ENCODE measurements around the gene STX8.
"Not testable (repeated sequence)": the region's sequence is repeated elsewhere in the genome, so short reads cannot be mapped to it uniquely, and the experiment has no call there.

Gene STX8

DNA sequence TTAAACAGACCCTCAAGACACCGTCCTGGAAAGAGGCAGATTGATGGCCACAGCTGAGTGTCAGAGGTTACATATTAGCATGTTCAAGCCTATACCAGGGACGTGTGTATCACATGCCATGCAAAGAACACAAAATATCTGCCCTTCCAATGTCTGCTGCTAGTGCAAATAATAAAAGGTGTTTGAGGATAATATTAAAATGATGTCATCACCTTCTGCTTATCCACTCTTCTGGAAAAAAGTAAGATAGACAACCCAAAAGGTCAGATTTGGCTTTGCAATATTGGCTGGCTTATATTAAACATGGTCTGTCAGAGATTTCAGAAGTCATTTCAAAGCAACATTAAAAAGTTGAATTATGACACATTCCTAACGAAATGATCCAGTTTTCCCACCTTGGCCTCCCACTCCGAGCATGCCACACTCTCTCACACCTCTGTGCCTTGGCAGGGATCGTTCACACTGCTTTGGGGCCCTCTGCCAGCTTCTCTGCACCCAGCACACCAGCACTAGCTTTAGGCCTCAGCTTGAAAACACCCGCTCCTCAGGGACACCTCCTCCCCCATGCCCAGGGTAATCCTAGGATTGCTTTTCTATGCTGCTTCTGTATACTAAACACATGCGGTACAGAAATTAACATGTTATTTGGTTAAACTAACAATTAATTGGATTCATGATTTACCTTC is 306.1 kb downstream of the STX8 start:
- Histone ChIP-seq H3K9ac (ENCODE audit: low read depth, low read length) (no peak overlapping the region), H3K27me3 (ENCODE audit: control insufficient read depth, insufficient read depth, low read length) (no peaks in the 10 kb centered on the region), H3K4me3 (ENCODE audit: low read length) (no peak overlapping the region), H3K36me3 (ENCODE audit: insufficient read depth, low read length) (no peaks in the 10 kb centered on the region), H3K4me2 (ENCODE audit: low read length) (no peak overlapping the region), H3K9me3 (replicated peaks; ENCODE audit: low read length) (no peaks in the 10 kb centered on the region), H3K4me1 (ENCODE audit: control insufficient read depth, insufficient read depth, low read length) (peaks cover 12% of the 10 kb centered on the region)

DNA sequence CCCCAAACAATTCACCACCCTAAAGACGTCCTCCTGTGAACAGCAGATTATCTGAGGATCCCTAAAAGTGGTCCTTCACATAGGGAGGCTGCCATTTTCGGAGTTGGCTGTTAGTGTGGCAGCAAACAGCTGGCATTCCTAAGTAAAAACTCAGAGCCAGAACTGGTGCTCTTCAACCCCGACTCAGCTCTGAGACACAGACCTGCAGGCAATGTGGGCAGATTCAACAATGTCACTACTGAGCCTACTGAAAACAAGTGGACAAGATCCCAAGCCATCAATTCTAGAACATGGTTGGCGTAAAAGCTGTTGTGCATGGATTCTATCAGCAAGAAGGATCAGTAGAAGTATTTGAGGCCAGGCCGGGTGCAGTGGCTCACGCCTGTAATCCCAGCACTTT is 307.1 kb downstream of the STX8 start:
- no peaks in the 10 kb centered on the region for H3K9me3 ChIP-seq (replicated peaks; ENCODE audit: low read length)
- no peak overlapping the region for H3K4me2 ChIP-seq (ENCODE audit: low read length)
- H3K4me1 ChIP-seq (ENCODE audit: control insufficient read depth, insufficient read depth, low read length): peaks cover 10% of the 10 kb centered on the region
- no peak overlapping the region for H3K9ac ChIP-seq (ENCODE audit: low read depth, low read length)
- H3K27me3 ChIP-seq (ENCODE audit: control insufficient read depth, insufficient read depth, low read length): no peaks in the 10 kb centered on the region
- H3K36me3 ChIP-seq (ENCODE audit: insufficient read depth, low read length): no peaks in the 10 kb centered on the region
- no peak overlapping the region for H3K4me3 ChIP-seq (ENCODE audit: low read length)

DNA sequence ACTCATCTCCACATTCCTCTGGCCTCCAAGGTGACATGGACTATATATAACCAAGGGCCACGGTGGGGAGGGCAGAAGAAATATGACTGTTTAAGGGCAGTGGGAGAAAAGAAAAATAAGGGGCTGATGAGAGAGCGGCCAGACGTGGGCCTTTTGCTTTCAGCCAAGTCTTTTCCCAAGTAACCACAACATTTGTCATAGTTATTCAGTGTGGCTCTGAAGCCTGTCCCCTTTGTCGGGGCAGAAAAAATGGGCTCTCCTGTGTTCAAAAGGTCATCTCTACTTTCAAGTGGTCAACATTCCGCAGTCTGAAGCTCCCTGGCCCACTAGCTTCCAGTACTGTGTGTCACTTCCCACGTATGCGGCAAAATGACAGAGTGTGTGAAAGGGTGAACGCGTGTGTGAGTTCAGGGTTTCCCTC is 308.9 kb downstream of the STX8 start:
- H3K9ac ChIP-seq (ENCODE audit: low read depth, low read length): no peak overlapping the region
- H3K4me2 ChIP-seq (ENCODE audit: low read length): no peak overlapping the region
- no peak overlapping the region for H3K4me3 ChIP-seq (ENCODE audit: low read length)
- H3K9me3 ChIP-seq (replicated peaks; ENCODE audit: low read length): no peaks in the 10 kb centered on the region
- no peaks in the 10 kb centered on the region for H3K36me3 ChIP-seq (ENCODE audit: insufficient read depth, low read length)
- peaks cover 4% of the 10 kb centered on the region for H3K4me1 ChIP-seq (ENCODE audit: control insufficient read depth, insufficient read depth, low read length)
- no peaks in the 10 kb centered on the region for H3K27me3 ChIP-seq (ENCODE audit: control insufficient read depth, insufficient read depth, low read length)

DNA sequence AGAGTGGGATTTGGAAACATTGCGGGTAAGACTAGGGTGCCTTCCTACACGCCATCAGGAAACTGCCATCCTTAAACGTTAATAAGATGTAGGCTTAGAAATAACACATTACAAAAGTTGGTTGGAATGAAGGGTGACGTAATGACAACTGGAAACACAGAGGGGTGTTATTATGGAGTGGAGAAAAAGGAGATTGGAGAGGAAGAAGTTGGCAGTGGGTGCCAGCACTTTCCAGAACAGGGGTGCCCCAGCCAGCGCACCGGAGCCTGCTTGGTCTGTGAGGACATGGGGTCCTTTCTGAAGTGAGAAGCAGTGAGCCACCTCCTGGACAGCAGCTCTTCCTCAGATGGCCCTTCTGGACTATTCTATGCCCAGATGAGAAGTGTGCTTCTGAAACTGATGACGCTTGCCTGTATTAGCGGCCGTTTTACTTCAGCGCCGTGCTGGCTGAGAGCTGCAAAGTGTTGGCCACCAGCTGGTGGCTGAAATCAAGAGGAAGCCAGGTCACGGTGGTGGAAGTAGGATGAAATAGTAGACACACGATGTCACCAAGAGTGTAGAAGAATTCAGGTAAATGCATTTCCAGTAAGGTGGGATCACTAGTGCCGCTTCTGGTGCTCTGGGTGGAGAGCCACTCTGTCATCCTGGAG is 309.5 kb downstream of the STX8 start:
- H3K4me2 ChIP-seq (ENCODE audit: low read length): no peak overlapping the region
- no peak overlapping the region for H3K9ac ChIP-seq (ENCODE audit: low read depth, low read length)
- no peak overlapping the region for H3K4me3 ChIP-seq (ENCODE audit: low read length)
- H3K9me3 ChIP-seq (replicated peaks; ENCODE audit: low read length): no peaks in the 10 kb centered on the region
- H3K36me3 ChIP-seq (ENCODE audit: insufficient read depth, low read length): no peaks in the 10 kb centered on the region
- no peaks in the 10 kb centered on the region for H3K27me3 ChIP-seq (ENCODE audit: control insufficient read depth, insufficient read depth, low read length)
- H3K4me1 ChIP-seq (ENCODE audit: control insufficient read depth, insufficient read depth, low read length): peaks cover 3% of the 10 kb centered on the region

DNA sequence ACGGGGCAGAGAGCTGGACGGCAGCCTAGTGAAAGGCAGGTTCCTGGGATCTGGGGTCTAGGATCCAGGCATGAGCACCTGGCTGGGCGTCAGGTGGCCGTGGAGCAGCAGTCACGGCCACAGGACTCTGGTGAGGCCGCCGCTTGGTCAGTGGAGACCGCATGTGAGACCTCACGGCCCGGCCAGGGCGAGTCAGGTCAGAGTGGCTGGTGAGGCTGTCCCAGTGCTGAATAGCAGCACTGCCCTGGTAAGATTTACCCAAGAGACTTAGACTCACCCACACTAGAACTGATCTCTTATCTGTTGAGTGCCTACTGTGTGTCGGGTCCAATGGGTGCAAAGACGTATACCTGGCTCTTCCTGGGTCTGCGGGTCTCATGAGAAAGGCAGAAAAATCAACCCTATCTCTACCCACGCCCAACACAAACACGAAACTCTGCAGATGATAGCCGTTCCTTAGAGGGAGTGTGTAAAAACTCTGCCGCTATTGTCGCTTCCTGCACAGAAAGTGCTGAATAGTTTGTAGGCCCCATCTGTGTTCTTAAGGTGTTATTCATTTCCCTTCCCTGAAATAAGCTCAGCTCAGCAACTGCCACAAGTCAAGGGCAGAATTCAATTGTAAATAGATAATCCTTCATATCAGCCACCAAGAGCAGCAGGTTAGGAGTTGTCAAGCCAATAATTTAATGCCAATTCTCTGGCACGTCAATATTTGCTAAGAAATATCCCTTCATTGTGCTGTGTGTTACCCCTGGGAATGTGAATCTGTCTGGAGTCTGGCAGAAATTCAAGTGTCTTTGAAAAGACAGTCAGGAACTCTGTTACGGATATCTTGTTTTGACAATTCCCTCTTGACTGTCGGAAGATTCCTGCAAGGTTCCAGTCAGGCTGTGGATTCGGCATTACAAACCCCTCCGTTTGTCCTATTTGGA is 314.3 kb downstream of the STX8 start:
- H3K9ac ChIP-seq (ENCODE audit: low read depth, low read length): no peak overlapping the region
- H3K4me2 ChIP-seq (ENCODE audit: low read length): no peak overlapping the region
- H3K4me3 ChIP-seq (ENCODE audit: low read length): no peak overlapping the region
- H3K27me3 ChIP-seq (ENCODE audit: control insufficient read depth, insufficient read depth, low read length): no peaks in the 10 kb centered on the region
- no peaks in the 10 kb centered on the region for H3K9me3 ChIP-seq (replicated peaks; ENCODE audit: low read length)
- peaks cover 3% of the 10 kb centered on the region for H3K4me1 ChIP-seq (ENCODE audit: control insufficient read depth, insufficient read depth, low read length)
- no peaks in the 10 kb centered on the region for H3K36me3 ChIP-seq (ENCODE audit: insufficient read depth, low read length)

DNA sequence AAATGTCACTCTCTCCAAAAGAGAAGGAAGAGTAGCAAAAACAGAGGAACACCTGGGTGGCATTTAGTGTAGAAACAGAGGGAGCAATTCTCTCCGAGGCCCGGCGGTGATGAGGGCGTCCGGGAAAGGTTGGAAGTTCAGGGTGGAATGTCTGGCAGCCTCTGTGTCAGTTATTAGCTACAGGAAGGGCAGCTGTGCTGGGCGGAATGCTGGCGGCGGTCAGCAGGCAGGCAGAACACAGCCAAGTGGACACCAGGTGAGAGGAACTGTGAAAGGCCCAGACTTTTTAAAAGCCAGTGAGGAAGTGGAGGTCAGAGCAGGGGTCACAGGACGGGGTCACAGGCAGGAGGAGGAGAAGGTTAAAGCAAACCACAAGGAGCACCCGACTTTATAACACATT is 316.2 kb downstream of the STX8 start:
- H3K4me1 ChIP-seq (ENCODE audit: control insufficient read depth, insufficient read depth, low read length): no peaks in the 10 kb centered on the region
- no peak overlapping the region for H3K4me2 ChIP-seq (ENCODE audit: low read length)
- no peak overlapping the region for H3K9ac ChIP-seq (ENCODE audit: low read depth, low read length)
- no peaks in the 10 kb centered on the region for H3K36me3 ChIP-seq (ENCODE audit: insufficient read depth, low read length)
- H3K9me3 ChIP-seq (replicated peaks; ENCODE audit: low read length): no peaks in the 10 kb centered on the region
- no peaks in the 10 kb centered on the region for H3K27me3 ChIP-seq (ENCODE audit: control insufficient read depth, insufficient read depth, low read length)
- H3K4me3 ChIP-seq (ENCODE audit: low read length): no peak overlapping the region

DNA sequence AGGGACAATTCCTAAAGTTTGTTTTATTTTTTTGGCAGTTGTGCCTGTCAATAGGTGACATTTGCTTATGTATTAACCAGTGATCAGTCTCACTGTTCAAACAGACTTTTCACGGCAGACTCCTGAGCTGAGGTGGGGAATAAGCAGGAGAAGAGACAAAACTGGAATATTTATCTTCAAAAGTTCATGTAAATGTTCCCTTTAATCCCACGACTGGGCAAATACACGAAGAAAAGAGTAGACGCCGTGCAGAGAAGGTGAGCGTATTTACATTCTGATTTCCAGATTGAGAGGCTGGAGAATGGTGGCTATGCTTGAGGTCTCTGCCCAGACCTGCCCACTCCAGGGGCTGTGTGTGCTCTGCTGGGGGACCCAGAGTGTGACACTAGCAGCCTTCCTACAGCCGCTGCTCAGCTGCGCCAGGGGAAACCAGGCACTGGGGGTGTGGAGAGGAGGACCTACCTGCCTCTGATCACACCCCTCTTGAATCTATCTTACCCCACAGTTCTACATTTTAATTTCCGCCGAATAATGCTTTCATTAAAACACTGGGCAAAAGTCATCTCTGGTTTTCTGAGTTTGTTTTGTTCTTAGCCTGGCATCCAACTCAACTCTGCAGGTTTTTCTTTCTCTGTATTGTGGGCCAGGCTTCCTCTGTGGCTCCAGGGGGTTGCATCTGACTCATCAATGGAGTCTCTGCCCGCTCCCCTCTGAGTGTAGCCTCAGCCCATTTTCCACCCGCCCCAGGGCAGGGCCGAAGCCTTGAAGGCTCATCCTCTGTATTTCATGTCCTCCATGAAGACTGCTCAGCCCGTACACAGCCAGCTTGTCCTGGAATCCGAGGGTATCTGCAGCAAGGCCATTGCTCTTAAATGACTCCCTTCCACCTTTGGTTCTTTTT is 317.3 kb downstream of the STX8 start:
- no peaks in the 10 kb centered on the region for H3K4me1 ChIP-seq (ENCODE audit: control insufficient read depth, insufficient read depth, low read length)
- H3K4me3 ChIP-seq (ENCODE audit: low read length): no peak overlapping the region
- H3K27me3 ChIP-seq (ENCODE audit: control insufficient read depth, insufficient read depth, low read length): no peaks in the 10 kb centered on the region

DNA sequence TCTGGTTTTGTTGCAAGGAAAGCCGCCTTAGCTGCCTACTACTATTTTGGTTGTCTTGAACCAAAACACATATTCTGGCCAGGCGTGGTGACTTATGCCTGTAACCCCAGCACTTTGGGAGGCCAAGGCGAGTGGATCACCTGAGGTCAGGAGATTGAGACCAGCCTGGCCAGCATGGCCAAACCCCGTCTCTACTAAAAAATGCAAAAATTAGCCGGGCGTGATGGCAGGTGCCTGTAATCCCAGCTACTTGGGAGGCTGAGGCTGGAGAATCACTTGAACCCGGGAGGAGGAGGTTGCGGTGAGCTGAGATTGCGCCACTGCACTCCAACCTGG is 318.0 kb downstream of the STX8 start:
- H3K27me3 ChIP-seq (ENCODE audit: control insufficient read depth, insufficient read depth, low read length); H3K9me3 ChIP-seq (replicated peaks; ENCODE audit: low read length); H3K4me2 ChIP-seq (ENCODE audit: low read length); H3K9ac ChIP-seq (ENCODE audit: low read depth, low read length); H3K4me3 ChIP-seq (ENCODE audit: low read length); H3K4me1 ChIP-seq (ENCODE audit: control insufficient read depth, insufficient read depth, low read length); H3K36me3 ChIP-seq (ENCODE audit: insufficient read depth, low read length): not testable (repeated sequence)

More for the DNA sequence above, 317.3 kb downstream of the STX8 start:
- Histone ChIP-seq H3K9me3 (replicated peaks; ENCODE audit: low read length) (no peaks in the 10 kb centered on the region), H3K36me3 (ENCODE audit: insufficient read depth, low read length) (no peaks in the 10 kb centered on the region), H3K9ac (ENCODE audit: low read depth, low read length) (no peak overlapping the region), H3K4me2 (ENCODE audit: low read length) (no peak overlapping the region)

DNA sequence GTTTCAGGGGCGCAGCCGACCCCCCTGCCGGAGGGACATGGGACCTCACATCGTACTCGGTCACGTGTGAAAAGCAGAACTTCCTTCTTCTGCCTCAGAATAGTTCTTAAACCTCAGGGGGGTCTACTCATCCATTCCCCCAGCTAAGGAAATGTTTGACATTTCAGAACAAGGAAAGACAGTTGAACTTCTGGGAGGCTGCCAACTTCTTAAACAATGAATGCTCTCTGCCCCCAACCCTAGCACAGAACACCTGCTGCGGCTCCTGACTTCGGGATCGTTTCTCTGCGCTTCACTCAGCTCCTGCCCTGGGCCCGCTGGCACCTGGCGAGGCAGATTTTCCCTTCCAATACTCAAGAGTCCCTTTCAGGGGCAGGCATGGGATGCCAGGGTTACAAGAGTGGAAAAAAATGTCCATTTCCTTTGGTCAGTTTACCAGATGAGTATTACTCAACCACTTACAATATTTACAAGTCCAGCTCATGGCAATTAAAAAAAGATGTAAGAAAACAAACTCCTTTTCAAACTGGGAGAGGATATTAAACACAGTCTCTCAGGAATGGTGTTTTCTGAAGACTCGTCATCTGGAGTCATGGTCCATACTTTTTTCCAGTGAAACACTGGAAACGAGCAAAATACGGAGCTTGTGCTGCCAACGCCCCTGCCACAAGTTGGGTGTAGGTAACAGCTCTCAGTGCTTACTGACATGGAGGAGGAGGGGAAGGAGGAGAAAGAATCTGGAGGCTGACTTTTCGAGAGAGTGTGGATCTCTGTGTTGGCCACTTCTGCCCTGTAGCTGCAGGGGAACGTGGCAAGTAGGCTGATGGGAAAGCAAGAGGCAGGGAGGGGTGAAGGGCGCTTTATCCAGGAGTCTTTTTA is 318.6 kb downstream of the STX8 start:
- no peak overlapping the region for H3K4me2 ChIP-seq (ENCODE audit: low read length)

DNA sequence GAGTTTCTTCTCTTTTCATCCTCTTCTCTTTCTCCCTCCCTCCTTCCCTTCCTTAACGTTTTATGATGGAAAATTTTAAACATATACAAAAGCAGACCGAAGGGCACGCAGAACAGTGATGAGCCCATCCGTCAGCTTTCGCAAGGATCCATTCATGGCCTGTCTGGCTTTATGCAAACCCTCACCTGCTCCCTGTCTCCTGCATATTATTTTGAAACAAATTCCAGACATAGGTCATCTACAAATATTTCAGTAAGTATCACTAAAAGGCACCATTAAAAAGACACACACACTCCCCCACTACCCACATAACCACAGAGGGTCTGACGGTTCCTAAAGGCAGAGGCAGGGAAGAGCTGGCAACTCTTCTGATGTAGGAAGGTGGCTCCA is 319.3 kb downstream of the STX8 start:
- Histone ChIP-seq H3K27me3 (ENCODE audit: control insufficient read depth, insufficient read depth, low read length) (no peaks in the 10 kb centered on the region), H3K4me1 (ENCODE audit: control insufficient read depth, insufficient read depth, low read length) (no peaks in the 10 kb centered on the region)

More for the DNA sequence above, 318.6 kb downstream of the STX8 start:
- H3K27me3 ChIP-seq (ENCODE audit: control insufficient read depth, insufficient read depth, low read length): no peaks in the 10 kb centered on the region
- H3K9me3 ChIP-seq (replicated peaks; ENCODE audit: low read length): no peaks in the 10 kb centered on the region
- no peak overlapping the region for H3K4me3 ChIP-seq (ENCODE audit: low read length)
- H3K36me3 ChIP-seq (ENCODE audit: insufficient read depth, low read length): no peaks in the 10 kb centered on the region
- no peaks in the 10 kb centered on the region for H3K4me1 ChIP-seq (ENCODE audit: control insufficient read depth, insufficient read depth, low read length)
- H3K9ac ChIP-seq (ENCODE audit: low read depth, low read length): no peak overlapping the region

More for the DNA sequence above, 319.3 kb downstream of the STX8 start:
- H3K4me3 ChIP-seq (ENCODE audit: low read length): no peak overlapping the region
- no peak overlapping the region for H3K4me2 ChIP-seq (ENCODE audit: low read length)
- H3K9ac ChIP-seq (ENCODE audit: low read depth, low read length): no peak overlapping the region
- no peaks in the 10 kb centered on the region for H3K36me3 ChIP-seq (ENCODE audit: insufficient read depth, low read length)
- no peaks in the 10 kb centered on the region for H3K9me3 ChIP-seq (replicated peaks; ENCODE audit: low read length)

Data from skeletal muscle satellite cell (primary cell).